ENCODE measurements around the gene DAD1.
"Not testable (repeated sequence)": the region's sequence is repeated elsewhere in the genome, so short reads cannot be mapped to it uniquely, and the experiment has no call there.

The DAD1 gene

DNA sequence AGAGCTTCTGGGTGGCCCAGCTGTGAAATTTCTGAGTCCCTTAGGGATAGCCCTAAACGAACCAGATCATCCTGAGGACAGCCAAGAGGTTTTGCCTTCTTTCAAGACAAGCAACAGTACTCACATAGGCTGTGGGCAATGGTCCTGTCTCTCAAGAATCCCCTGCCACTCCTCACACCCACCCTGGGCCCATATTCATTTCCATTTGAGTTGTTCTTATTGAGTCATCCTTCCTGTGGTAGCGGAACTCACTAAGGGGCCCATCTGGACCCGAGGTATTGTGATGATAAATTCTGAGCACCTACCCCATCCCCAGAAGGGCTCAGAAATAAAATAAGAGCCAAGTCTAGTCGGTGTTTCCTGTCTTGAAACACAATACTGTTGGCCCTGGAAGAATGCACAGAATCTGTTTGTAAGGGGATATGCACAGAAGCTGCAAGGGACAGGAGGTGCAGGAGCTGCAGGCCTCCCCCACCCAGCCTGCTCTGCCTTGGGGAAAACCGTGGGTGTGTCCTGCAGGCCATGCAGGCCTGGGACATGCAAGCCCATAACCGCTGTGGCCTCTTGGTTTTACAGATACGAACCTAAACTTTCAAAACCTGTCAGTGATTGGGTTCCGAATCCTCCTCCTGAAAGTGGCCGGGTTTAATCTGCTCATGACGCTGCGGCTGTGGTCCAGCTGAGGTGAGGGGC lies 38.9 kb downstream of the DAD1 start:
- no peak for DNase-seq

DNA sequence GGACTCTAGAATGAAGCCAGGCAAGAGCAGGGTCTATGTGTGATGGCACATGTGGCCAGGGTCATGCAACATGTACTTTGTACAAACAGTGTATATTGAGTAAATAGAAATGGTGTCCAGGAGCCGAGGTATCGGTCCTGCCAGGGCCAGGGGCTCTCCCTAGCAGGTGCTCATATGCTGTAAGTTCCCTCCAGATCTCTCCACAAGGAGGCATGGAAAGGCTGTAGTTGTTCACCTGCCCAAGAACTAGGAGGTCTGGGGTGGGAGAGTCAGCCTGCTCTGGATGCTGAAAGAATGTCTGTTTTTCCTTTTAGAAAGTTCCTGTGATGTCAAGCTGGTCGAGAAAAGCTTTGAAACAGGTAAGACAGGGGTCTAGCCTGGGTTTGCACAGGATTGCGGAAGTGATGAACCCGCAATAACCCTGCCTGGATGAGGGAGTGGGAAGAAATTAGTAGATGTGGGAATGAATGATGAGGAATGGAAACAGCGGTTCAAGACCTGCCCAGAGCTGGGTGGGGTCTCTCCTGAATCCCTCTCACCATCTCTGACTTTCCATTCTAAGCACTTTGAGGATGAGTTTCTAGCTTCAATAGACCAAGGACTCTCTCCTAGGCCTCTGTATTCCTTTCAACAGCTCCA lies 39.6 kb downstream of the DAD1 start:
- no peak for DNase-seq

DNA sequence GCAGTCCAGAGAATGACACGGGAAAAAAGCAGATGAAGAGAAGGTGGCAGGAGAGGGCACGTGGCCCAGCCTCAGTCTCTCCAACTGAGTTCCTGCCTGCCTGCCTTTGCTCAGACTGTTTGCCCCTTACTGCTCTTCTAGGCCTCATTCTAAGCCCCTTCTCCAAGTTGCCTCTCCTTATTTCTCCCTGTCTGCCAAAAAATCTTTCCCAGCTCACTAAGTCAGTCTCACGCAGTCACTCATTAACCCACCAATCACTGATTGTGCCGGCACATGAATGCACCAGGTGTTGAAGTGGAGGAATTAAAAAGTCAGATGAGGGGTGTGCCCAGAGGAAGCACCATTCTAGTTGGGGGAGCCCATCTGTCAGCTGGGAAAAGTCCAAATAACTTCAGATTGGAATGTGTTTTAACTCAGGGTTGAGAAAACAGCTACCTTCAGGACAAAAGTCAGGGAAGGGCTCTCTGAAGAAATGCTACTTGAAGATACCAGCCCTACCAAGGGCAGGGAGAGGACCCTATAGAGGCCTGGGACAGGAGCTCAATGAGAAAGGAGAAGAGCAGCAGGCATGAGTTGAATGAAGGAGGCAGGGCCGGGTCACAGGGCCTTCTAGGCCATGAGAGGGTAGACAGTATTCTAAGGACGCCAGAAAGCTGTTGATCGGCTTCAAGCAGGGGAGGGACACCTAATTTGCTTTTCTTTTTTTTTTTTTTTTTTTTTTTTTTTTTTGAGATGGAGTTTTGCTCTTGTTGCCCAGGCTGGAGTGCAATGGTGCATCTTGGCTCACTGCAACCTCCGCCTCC lies 40.9 kb downstream of the DAD1 start:
- DNase-seq: no peak

DNA sequence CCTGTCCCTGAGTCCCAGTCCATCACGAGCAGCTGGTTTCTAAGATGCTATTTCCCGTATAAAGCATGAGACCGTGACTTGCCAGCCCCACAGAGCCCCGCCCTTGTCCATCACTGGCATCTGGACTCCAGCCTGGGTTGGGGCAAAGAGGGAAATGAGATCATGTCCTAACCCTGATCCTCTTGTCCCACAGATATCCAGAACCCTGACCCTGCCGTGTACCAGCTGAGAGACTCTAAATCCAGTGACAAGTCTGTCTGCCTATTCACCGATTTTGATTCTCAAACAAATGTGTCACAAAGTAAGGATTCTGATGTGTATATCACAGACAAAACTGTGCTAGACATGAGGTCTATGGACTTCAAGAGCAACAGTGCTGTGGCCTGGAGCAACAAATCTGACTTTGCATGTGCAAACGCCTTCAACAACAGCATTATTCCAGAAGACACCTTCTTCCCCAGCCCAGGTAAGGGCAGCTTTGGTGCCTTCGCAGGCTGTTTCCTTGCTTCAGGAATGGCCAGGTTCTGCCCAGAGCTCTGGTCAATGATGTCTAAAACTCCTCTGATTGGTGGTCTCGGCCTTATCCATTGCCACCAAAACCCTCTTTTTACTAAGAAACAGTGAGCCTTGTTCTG lies 41.6 kb downstream of the DAD1 start:
- DNase-seq: no peak

DNA sequence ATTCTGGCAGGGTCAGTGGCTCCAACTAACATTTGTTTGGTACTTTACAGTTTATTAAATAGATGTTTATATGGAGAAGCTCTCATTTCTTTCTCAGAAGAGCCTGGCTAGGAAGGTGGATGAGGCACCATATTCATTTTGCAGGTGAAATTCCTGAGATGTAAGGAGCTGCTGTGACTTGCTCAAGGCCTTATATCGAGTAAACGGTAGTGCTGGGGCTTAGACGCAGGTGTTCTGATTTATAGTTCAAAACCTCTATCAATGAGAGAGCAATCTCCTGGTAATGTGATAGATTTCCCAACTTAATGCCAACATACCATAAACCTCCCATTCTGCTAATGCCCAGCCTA lies 42.3 kb downstream of the DAD1 start:
- DNase-seq: no peak

DNA sequence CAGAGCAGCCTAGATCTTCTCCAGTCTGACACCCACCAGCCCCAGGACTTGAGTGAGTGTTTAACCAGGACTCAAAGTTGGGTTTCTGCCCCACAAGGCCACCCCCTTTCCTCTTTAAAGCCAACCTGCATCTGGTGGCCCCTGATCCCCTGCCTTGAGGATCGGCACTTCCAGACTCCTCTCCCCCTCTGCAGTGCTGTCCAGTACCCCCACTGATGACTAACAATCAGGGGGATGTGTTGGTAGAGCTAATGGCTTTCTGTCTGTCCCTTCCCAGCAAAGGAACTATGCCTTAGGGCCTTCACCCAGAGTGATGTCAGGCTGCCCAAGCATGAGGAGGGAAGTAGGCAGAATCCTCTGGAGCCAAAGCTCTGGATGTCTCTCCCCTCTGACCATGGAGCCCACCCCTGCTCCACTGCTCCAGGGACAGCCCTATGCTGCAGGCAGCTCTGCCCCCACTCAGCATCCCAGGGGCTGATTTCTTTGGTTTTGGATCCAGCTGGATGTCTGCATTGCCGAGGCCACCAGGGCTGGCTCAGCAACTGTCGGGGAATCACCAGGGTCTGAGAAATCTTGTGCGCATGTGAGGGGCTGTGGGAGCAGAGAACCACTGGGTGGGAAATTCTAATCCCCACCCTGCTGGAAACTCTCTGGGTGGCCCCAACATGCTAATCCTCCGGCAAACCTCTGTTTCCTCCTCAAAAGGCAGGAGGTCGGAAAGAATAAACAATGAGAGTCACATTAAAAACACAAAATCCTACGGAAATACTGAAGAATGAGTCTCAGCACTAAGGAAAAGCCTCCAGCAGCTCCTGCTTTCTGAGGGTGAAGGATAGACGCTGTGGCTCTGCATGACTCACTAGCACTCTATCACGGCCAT lies 42.9 kb downstream of the DAD1 start:
- no peak for DNase-seq

DNA sequence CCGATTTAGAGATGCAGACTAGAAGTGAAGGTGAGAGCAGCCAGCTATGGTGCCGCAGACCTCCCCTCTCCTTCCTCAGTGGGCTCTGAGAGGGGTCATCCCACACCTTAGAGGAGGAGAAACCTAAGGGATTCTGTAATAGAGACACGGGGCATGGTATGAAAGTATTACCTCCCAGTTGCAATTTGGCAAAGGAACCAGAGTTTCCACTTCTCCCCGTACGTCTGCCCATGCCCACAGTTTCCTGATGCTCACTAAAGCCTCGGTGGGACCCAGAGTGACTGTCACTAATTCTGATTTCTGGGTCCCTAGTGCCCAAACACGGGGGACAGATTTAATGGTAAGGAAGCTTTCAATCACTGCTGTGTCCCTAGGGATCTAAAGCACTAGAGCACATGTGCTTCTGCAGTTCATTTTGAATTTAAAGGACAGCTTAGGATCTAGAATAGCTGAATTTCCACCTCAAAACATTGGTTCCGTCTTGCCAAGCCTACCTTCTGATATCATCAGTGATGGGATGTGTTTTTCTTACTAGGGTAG lies 44.1 kb downstream of the DAD1 start:
- no peak for DNase-seq

DNA sequence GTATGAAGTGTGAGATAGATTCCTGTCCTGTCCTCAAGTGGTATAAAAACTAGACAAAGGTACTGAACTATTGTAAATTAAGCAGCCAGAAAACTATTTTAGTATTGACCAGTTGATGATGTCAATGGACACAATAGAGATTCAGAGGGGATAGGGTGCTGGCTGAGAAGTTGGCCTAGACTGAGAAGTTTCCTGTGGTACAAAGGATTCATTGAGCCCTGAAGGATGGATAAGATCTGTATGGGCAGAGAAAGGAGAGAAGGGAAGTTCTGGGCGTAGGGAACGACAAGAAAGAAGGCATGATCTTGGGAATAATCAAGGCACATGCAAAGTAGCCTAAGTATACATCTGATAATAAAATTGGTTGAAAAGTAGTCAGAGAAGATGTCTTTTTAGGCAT lies 44.6 kb downstream of the DAD1 start:
- DNase-seq: no peak

DNA sequence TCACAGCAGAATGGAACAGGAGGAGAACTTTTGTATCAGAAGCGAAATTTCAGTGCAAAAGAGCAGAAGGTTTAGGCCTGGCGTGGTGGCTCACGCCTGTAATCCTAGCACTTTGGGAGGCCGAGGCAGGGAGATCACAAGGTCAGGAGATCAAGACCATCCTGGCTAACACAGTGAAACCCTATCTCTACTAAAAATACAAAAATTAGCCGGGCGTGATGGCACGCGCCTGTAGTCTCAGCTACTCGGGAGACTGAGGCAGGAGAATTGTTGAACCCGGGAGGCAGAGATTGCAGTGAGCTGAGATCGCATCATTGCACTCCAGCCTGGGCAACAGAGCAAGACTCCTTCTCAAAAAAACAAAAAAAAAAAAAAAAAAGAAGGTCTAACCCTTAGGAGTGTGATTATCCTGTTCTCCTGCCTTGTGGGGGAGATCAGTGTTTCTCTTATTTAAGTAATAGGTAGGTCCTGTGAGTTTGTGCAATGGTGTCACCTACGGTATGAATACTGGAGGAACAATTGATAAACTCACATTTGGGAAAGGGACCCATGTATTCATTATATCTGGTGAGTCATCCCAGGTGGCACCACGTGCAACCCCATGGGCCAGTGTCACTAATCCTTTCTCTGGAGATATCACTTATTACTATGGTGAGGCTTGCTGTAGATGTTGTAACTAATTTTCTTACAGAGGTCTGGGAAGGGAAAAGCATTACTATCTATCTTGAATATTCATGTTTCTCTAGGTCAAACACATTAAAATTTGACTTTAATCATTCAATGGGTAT lies 45.3 kb downstream of the DAD1 start:
- DNase-seq: not testable (repeated sequence)

DNA sequence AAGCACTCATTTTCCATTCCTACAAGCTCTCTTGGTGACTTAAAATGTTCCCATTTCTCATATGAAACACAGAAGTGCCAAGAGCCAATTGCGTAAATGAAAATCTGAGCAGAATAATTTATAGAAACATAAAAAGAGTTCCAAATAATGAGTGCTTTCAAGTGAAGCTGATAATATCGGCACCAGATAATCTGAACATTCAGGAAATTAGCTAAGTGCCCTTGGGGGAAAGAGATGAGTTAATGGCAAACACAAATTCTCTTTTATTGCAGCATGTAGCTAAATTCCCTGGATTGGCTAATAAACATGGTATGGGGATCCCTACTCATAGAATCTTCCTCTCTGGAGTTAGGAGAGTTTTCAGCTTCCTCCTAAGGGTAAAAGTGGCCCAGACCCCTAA lies 46.7 kb downstream of the DAD1 start:
- DNase-seq: no peak

DNA sequence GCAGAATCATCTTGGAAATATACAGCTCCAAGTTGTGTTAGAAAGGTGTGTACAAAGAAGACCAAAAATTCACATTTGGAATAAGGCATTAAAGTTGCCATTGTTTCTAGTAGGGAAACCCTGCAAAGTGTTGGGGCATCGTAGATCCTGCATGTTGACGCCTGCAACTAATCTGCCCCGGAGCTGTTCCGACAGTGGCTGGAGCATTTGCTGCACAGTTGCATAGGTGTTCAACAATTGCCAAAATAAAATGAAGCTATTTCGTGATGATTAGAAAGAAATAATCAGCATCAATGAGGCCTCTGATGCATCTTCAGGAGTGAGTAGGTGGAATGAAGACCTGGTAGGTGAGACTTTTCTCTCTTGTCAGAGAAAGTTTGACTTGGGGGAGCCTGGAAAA lies 47.3 kb downstream of the DAD1 start:
- no peak for DNase-seq

DNA sequence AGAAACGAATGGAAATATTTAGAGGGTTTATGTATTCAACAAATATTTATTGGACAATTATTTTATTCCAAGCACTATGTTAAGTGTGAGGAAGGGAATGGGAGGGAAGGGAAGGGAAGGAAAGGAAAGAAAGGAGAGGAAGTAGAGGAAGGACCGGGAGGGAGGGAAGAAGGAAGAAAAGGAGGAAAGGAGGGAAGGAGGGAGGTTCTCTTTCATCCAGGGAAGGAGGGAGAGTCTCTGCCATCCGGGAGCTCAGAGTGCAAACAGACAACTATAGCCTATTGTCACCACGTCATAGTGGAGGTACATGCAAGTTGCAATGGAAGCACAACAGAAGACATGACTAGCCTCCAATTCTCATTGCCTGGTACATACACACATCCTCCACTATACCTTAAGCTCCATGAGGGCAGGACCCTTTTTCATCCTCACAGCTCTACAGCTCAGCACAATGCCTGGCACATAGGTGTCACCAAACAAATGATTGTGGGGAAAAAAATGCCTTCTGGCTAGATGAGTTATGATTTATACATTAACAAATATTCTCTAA lies 48.1 kb downstream of the DAD1 start:
- DNase-seq: no peak

DNA sequence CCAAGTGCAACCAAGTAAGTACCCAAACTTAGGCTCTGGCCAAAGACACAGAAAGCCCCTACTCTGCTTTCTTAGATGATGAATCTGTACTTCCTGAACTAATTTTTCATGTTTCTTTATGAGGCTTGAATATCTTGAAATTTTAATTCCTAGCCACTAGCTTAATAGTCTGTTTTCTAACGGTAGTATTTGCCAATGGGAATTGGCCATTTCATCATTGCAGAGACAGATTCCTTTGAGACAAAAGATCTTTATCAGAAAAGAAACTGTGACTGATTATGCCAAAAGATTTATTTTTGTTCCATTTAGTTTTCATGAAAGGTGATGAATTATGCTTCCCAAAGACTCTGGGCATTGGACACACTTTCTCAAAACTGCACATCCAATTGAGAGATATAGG lies 48.7 kb downstream of the DAD1 start:
- DNase-seq: no peak

DNA sequence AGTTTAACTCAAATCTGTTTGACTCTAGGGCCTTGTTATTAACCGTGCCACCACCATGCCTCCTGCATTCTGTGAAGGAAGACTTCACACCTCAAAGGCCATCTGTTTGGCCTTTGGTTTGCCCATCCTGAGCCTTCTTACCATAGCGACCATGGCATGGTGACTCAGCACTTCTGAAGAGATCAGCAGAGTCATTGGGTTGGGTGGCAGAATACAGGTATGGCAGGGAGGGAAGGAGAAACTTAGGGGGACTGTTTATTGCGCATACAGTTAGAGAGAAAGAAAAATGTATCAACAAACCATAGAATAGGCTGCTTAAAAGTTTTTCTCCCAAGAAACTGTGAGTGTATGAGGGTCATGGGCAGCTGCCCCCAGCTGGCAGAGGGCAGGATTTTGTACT lies 49.2 kb downstream of the DAD1 start:
- DNase-seq: no peak

DNA sequence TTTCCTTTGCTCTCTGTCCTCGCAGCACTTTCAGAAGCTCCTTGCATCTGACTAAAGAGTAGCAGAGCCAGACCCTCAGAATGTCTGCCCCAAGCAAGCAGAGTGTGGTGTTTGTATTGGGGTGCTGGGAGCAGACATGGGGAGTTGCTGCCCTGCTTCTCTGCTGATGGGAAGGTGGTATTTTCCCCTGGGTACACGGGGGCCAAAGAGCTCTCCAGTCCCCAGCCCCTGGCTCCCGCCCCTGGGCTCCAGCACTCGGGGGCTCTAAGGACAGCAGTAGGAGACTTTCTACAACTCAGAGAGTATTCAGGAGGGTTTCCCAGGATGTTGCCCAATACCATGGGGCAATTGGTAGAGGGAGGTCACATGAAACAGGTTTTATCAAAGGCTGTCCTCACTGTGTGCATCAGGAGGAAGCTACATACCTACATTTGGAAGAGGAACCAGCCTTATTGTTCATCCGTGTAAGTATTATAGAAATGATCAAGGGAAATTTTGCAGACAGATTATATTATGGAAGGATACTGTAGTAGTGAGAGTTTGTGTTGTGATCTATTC lies 50.3 kb downstream of the DAD1 start:
- no peak for DNase-seq

DNA sequence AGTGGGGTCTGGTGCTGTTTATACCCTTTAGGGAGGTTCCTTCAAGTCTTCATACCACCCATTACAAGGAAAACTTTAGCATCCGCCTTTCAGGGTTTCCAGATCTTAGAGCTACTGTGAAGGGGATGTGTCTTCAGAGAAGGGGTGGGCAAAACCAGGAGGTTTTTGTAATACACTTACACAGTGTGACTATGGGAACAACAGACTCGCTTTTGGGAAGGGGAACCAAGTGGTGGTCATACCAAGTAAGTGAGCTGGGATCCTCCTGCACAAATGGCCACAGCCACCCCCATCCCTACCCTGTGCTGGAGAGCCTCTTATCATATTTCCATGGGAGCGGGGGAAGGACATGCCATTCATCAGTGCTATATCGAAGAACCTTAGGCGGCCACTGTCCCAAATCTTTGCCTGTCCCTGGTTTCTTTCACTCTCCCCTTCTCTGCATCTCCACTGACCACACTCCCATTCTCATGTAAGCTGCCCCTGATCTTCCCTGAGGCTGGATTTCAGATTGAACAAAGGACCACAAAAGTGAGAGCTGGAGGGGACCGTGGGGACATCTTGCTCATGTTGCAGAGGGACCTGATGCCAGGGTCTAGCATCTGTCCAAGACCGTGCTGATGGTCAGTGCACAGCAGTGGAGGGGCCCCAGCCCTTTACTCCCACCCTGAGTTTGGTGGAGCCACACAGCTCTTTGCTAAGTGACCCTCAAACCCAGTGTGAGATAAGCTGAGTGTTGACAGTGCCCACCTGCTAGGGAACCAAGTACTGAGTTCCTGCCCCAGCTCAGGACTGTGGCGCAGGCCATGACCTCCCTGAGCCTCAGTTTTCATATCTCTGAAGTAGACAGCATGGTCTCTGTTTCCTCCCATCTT lies 51.4 kb downstream of the DAD1 start:
- no peak for DNase-seq

DNA sequence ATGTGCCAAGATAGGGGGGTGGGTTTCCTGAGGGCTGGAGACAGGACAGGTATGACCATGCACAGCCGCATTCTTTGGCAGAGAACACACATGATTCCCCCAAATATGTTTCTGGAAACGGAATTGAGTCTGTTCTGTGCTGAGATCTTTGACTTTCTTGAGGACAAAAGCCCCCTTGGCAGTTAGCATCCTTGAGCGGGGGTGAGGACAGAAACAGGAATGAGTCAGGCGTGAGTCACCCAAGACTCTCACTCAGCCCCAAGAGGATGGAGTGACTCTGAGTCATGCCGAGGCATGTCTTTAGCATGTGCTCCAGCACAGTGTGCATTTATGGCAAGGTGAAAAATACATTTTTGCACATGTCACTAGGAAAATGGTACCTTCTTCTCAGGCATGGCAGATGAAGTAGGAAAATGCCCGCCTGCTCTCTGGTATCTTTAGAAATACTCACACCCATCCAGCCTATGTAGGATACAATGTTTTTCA lies 52.1 kb downstream of the DAD1 start:
- no peak for DNase-seq

DNA sequence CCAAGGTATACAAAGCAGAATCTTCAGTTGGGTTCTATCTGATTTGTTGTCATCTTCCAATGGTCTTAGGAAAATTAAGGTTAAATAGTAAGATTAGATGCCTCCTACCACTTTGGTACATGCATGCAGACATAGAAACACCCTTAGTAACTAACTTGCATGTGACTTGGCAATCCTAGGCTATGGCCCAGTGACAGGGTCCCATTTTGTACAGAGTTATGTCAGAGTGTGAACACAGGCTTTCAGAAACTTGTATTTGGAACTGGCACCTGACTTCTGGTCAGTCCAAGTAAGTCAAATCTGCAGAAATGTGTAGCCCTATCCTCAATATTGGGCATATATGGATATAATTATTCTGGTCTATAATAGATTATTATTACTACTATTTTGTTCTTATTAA lies 53.1 kb downstream of the DAD1 start:
- DNase-seq: no peak

DNA sequence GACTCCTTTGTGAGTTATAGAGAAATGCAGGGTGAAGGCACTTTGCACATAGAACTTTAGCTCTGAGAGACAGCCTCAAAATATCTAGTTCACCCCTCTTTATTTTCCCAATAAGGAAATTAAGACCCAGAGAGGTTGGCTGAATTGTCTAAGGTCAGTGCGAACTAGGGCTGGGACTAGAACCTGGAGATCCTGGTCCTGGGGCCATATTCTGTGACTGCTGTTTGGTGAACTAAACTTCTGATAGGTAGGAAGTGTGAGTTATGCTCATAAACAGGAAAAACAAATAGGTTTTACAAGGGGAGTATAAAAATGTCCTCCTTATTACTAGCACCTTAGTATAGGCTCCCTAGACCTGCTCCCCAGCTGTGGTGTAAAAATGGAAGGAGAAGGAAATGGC lies 53.9 kb downstream of the DAD1 start:
- DNase-seq: no peak

DNA sequence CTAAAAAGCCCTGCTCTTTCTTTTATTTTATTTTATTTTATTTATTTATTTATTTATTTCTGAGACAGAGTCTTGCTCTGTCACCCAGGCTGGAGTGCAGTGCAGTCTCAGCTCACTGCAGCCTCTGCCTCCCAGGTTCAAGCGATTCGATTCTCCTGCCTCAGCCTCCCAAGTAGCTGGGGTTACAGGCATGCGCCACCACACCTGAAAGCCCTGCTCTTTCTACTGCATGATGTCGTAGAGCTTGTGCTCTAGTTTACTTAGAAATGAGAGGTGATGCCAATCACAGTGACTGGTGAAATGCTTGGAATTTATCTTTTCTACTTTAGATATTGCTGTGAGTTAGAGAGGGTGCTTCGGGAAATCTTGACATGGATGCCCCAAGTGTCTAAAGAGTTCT lies 54.5 kb downstream of the DAD1 start:
- DNase-seq: no peak

All from COR-L47 (cell line).